Measurements from ENCODE around the gene CCDC107. TPM values are rescaled to one million over a fixed set of nuclear protein-coding genes. Genes with fewer than 3 reads are reported as not detected.

The CCDC107 gene
- total RNA-seq, 1 experiment from 2014 or later: 7.9 TPM

- DNase-seq (ENCODE audit: low read depth in 1 of 2, low spot score in 2 of 2): peak in 1 of 2 experiments; percentile 24
Measured at GRCh38 chr9:35660966-35661415, 2.9 kb downstream of the CCDC107 start.

GRCh38 chr9:35661756-35662350, 3.8 kb downstream of the CCDC107 start:
- peaks cover 19% of the 10 kb centered on the region for H3K36me3 ChIP-seq
- no peak overlapping the region for H3K4me3 ChIP-seq
- H3K27ac ChIP-seq: no peak overlapping the region
- peaks cover 37% of the 10 kb centered on the region for H3K4me1 ChIP-seq (replicated peaks)
- no peaks in the 10 kb centered on the region for H3K27me3 ChIP-seq (replicated peaks)
- H3K9me3 ChIP-seq (replicated peaks): no peaks in the 10 kb centered on the region
- DNase-seq (ENCODE audit: low read depth in 1 of 2, low spot score in 2 of 2): no peak

More at GRCh38 chr9:35660966-35661415, 2.9 kb downstream of the CCDC107 start:
- no peak overlapping the region for H3K27ac ChIP-seq
- H3K9me3 ChIP-seq (replicated peaks): no peaks in the 10 kb centered on the region
- H3K4me3 ChIP-seq: no peak overlapping the region
- H3K36me3 ChIP-seq: peaks cover 19% of the 10 kb centered on the region
- H3K4me1 ChIP-seq (replicated peaks): peaks cover 37% of the 10 kb centered on the region
- no peaks in the 10 kb centered on the region for H3K27me3 ChIP-seq (replicated peaks)

GRCh38 chr9:35662437-35662836, 4.3 kb downstream of the CCDC107 start:
- Histone ChIP-seq H3K4me3 (no peak overlapping the region), H3K9me3 (replicated peaks) (no peaks in the 10 kb centered on the region), H3K36me3 (peaks cover 19% of the 10 kb centered on the region), H3K27me3 (replicated peaks) (no peaks in the 10 kb centered on the region), H3K27ac (no peak overlapping the region), H3K4me1 (replicated peaks) (peaks cover 33% of the 10 kb centered on the region)
- DNase-seq (ENCODE audit: low read depth in 1 of 2, low spot score in 2 of 2): no peak

- Histone ChIP-seq H3K4me1 (replicated peaks) (peaks cover 23% of the 10 kb centered on the region), H3K9me3 (replicated peaks) (no peaks in the 10 kb centered on the region), H3K36me3 (peaks cover 19% of the 10 kb centered on the region), H3K4me3 (peak within 1 kb of the TSS; percentile 47), H3K27me3 (replicated peaks) (no peaks in the 10 kb centered on the region), H3K27ac (peak within 1 kb of the TSS; percentile 87)
- DNase-seq (ENCODE audit: low read depth in 1 of 2, low spot score in 2 of 2): peak; percentile 76 to 77
Measured at GRCh38 chr9:35664531-35665470, 6.7 kb downstream of the CCDC107 start, which contains the start of gene ARHGEF39. TSS of gene ARHGEF39 (minus strand) at chr9:35665195. CDS start at chr9:35665169, 26 bp downstream.

- Histone ChIP-seq H3K27me3 (replicated peaks) (no peaks in the 10 kb centered on the region), H3K4me3 (peak overlapping the region; percentile 47), H3K9me3 (replicated peaks) (no peaks in the 10 kb centered on the region), H3K36me3 (peaks cover 13% of the 10 kb centered on the region), H3K27ac (peak overlapping the region; percentile 87), H3K4me1 (replicated peaks) (peaks cover 21% of the 10 kb centered on the region)
- no peak for DNase-seq (ENCODE audit: low read depth in 1 of 2, low spot score in 2 of 2)
Measured at GRCh38 chr9:35665471-35665818, 7.4 kb downstream of the CCDC107 start.

GRCh38 chr9:35666045-35666444, 8.0 kb downstream of the CCDC107 start:
- Histone ChIP-seq H3K27me3 (replicated peaks) (no peaks in the 10 kb centered on the region), H3K4me1 (replicated peaks) (peaks cover 21% of the 10 kb centered on the region), H3K36me3 (peaks cover 8% of the 10 kb centered on the region), H3K27ac (no peak overlapping the region), H3K4me3 (no peak overlapping the region), H3K9me3 (replicated peaks) (no peaks in the 10 kb centered on the region)
- no peak for DNase-seq (ENCODE audit: low read depth in 1 of 2, low spot score in 2 of 2)

GRCh38 chr9:35666549-35666948, 8.5 kb downstream of the CCDC107 start:
- H3K27ac ChIP-seq: no peak overlapping the region
- no peaks in the 10 kb centered on the region for H3K9me3 ChIP-seq (replicated peaks)
- peaks cover 21% of the 10 kb centered on the region for H3K4me1 ChIP-seq (replicated peaks)
- peaks cover 6% of the 10 kb centered on the region; the same call in 1 of the 2 replicates for H3K36me3 ChIP-seq
- DNase-seq (ENCODE audit: low read depth in 1 of 2, low spot score in 2 of 2): no peak
- H3K4me3 ChIP-seq: no peak overlapping the region
- H3K27me3 ChIP-seq (replicated peaks): no peaks in the 10 kb centered on the region

GRCh38 chr9:35667939-35668338, 9.8 kb downstream of the CCDC107 start:
- Histone ChIP-seq H3K4me1 (replicated peaks) (peaks cover 21% of the 10 kb centered on the region), H3K27me3 (replicated peaks) (no peaks in the 10 kb centered on the region), H3K4me3 (no peak overlapping the region), H3K36me3 (no peaks in the 10 kb centered on the region), H3K27ac (no peak overlapping the region), H3K9me3 (replicated peaks) (no peaks in the 10 kb centered on the region)
- no peak for DNase-seq (ENCODE audit: low read depth in 1 of 2, low spot score in 2 of 2)

- DNase-seq (ENCODE audit: low read depth in 1 of 2, low spot score in 2 of 2): no peak
- Histone ChIP-seq H3K36me3 (no peaks in the 10 kb centered on the region), H3K27ac (no peak overlapping the region), H3K9me3 (replicated peaks) (no peaks in the 10 kb centered on the region), H3K4me3 (no peak overlapping the region), H3K4me1 (replicated peaks) (peaks cover 9% of the 10 kb centered on the region), H3K27me3 (replicated peaks) (no peaks in the 10 kb centered on the region)
Measured at GRCh38 chr9:35669331-35670145, 11.4 kb downstream of the CCDC107 start.

GRCh38 chr9:35673132-35674024, 15.3 kb downstream of the CCDC107 start, which contains the start of gene CA9:
TSS of gene CA9 (plus strand) at chr9:35673928. CDS start at chr9:35673960, 32 bp downstream.
- Histone ChIP-seq H3K27me3 (replicated peaks) (no peaks in the 10 kb centered on the region), H3K36me3 (no peaks in the 10 kb centered on the region), H3K27ac (no peak within 1 kb of the TSS), H3K9me3 (replicated peaks) (no peaks in the 10 kb centered on the region), H3K4me1 (replicated peaks) (no peaks in the 10 kb centered on the region), H3K4me3 (no peak within 1 kb of the TSS)
- no peak for DNase-seq (ENCODE audit: low read depth in 1 of 2, low spot score in 2 of 2)

- no peaks in the 10 kb centered on the region for H3K9me3 ChIP-seq (replicated peaks)
- no peak for DNase-seq (ENCODE audit: low read depth in 1 of 2, low spot score in 2 of 2)
Measured at GRCh38 chr9:35674025-35674361, 15.9 kb downstream of the CCDC107 start.

GRCh38 chr9:35675204-35675603, 17.1 kb downstream of the CCDC107 start:
- no peak overlapping the region for H3K4me3 ChIP-seq
- no peaks in the 10 kb centered on the region for H3K36me3 ChIP-seq
- no peaks in the 10 kb centered on the region; the same call in 1 of the 2 replicates for H3K4me1 ChIP-seq (replicated peaks)
- H3K9me3 ChIP-seq (replicated peaks): no peaks in the 10 kb centered on the region
- DNase-seq (ENCODE audit: low read depth in 1 of 2, low spot score in 2 of 2): no peak
- no peak overlapping the region for H3K27ac ChIP-seq
- no peaks in the 10 kb centered on the region for H3K27me3 ChIP-seq (replicated peaks)

More at GRCh38 chr9:35674025-35674361, 15.9 kb downstream of the CCDC107 start:
- Histone ChIP-seq H3K27me3 (replicated peaks) (no peaks in the 10 kb centered on the region), H3K36me3 (no peaks in the 10 kb centered on the region), H3K4me3 (no peak overlapping the region), H3K27ac (no peak overlapping the region), H3K4me1 (replicated peaks) (no peaks in the 10 kb centered on the region; the same call in 1 of the 2 replicates)
